Measurements from ENCODE around the gene MXRA8. TPM values are rescaled to one million over a fixed set of nuclear protein-coding genes. Genes with fewer than 3 reads are reported as not detected.
A peak's percentile ranks its signal among the peaks of the same experiment; 100 is the strongest.

MXRA8 gene
- total RNA-seq, 1 donor from 2014 or later = 0.75 TPM

DNA sequence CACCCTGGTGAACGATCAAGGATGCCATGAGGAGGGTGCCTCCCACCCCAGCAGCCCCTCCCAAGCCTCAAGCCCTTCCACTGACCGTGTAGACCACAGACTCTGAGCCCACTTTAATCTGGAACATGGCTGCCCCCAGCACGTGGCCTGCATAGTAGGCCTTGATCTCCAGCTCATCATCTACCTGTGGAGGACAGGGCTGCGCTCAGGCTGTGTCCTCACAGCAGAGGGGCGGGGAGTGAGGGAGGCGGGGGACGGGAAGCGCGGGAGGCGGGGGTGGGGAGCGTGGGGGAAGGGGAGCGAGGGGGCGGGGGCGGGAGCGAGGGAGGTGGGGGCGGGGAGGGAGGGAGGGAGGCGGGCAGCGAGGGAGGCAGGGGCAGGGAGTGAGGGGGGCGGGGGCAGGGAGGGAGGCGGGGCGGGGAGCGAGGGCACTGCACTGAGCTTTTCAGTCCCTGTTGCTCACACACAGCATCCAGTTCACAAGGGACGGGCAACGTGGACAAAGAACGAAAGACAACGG, 42.9 kb downstream of the MXRA8 start:
- Mint-ChIP-seq H3K36me3 (ENCODE audit: low read depth) (peaks cover 48% of the 10 kb centered on the region), H3K9me3 (no peaks in the 10 kb centered on the region), H3K4me1 (peaks cover 2% of the 10 kb centered on the region), H3K4me3 (no peak overlapping the region), H3K27me3 (no peaks in the 10 kb centered on the region), H3K27ac (no peak overlapping the region)
- no peak for DNase-seq
- intact Hi-C loops (cut with micrococcal nuclease) = no loop called here

- DNase-seq = no peak
- H3K4me3 Mint-ChIP-seq = no peak overlapping the region
- peaks cover 2% of the 10 kb centered on the region for H3K4me1 Mint-ChIP-seq
- no peaks in the 10 kb centered on the region for H3K9me3 Mint-ChIP-seq
- intact Hi-C loops (cut with micrococcal nuclease) = no loop called here
- H3K27ac Mint-ChIP-seq = no peak overlapping the region
- H3K36me3 Mint-ChIP-seq (ENCODE audit: low read depth) = peaks cover 45% of the 10 kb centered on the region
- no peaks in the 10 kb centered on the region for H3K27me3 Mint-ChIP-seq
Measured at GRCh38 chr1:1314678-1315335, 43.5 kb downstream of the MXRA8 start.

DNA sequence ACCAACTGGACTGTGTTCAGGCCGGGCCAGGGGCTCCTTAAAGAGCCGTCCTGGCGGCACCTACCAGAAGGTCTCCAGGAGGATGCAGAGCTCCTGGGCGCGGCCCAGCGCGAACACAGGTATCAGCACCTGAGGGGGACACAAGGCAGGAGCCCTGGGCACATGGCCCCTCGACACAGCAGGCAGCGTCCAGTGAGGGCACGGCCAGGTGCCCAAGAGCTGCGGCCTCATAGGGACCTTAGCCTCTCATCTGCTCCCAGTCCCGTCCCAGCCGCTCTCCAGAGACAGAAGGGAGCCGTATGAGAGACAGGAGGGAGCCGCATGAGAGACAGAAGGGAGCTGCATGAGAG, 44.1 kb downstream of the MXRA8 start:
- Mint-ChIP-seq H3K4me3 (no peak overlapping the region), H3K27ac (no peak overlapping the region), H3K27me3 (no peaks in the 10 kb centered on the region), H3K4me1 (peaks cover 2% of the 10 kb centered on the region), H3K36me3 (ENCODE audit: low read depth) (peaks cover 44% of the 10 kb centered on the region), H3K9me3 (no peaks in the 10 kb centered on the region)
- DNase-seq = no peak
- intact Hi-C loops (cut with micrococcal nuclease) = no loop called here

GRCh38 chr1:1313500-1314236, 44.7 kb downstream of the MXRA8 start:
- Mint-ChIP-seq H3K9me3 (no peaks in the 10 kb centered on the region), H3K27me3 (no peaks in the 10 kb centered on the region), H3K4me3 (no peak overlapping the region), H3K4me1 (peaks cover 2% of the 10 kb centered on the region), H3K36me3 (ENCODE audit: low read depth) (peaks cover 40% of the 10 kb centered on the region), H3K27ac (no peak overlapping the region)
- no peak for DNase-seq
- intact Hi-C loops (cut with micrococcal nuclease) = no loop called here

- intact Hi-C loops (cut with micrococcal nuclease) = no loop called here
- H3K27ac Mint-ChIP-seq = no peak overlapping the region
- H3K4me3 Mint-ChIP-seq = peak overlapping the region; percentile 21
- no peaks in the 10 kb centered on the region for H3K27me3 Mint-ChIP-seq
- no peaks in the 10 kb centered on the region for H3K9me3 Mint-ChIP-seq
- DNase-seq = no peak
- H3K4me1 Mint-ChIP-seq = peaks cover 2% of the 10 kb centered on the region
- H3K36me3 Mint-ChIP-seq (ENCODE audit: low read depth) = peaks cover 36% of the 10 kb centered on the region
Measured at GRCh38 chr1:1312450-1313314, 45.7 kb downstream of the MXRA8 start.

- H3K9me3 Mint-ChIP-seq = no peaks in the 10 kb centered on the region
- peaks cover 10% of the 10 kb centered on the region for H3K4me1 Mint-ChIP-seq
- H3K27ac Mint-ChIP-seq = no peak overlapping the region
- intact Hi-C loops (cut with micrococcal nuclease) = no loop called here
- no peak overlapping the region for H3K4me3 Mint-ChIP-seq
- no peaks in the 10 kb centered on the region for H3K27me3 Mint-ChIP-seq
- peaks cover 30% of the 10 kb centered on the region for H3K36me3 Mint-ChIP-seq (ENCODE audit: low read depth)
- DNase-seq = no peak
Measured at GRCh38 chr1:1311107-1312104, 46.9 kb downstream of the MXRA8 start.

GRCh38 chr1:1310476-1311053, 47.8 kb downstream of the MXRA8 start:
- H3K27ac Mint-ChIP-seq = no peak overlapping the region

DNA sequence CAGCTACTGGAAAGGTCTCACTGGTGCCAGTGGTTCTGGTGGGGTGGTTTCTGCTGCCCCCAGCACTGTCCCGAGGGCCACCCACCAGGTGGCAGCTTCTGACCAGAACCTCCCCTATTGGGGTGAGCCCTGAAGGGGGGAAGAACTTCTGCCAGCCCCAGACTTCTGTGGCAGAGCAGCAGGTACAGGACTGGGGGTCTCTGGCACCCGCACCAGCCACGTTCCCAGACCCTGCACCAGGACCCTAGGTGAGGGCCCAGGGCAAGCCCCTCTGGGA, 48.3 kb downstream of the MXRA8 start:
- intact Hi-C loops (cut with micrococcal nuclease) = no loop called here

More at GRCh38 chr1:1310476-1311053, 47.8 kb downstream of the MXRA8 start:
- DNase-seq = no peak
- Mint-ChIP-seq H3K4me3 (peak overlapping the region; percentile 43), H3K27me3 (no peaks in the 10 kb centered on the region), H3K36me3 (ENCODE audit: low read depth) (peaks cover 23% of the 10 kb centered on the region), H3K4me1 (peaks cover 17% of the 10 kb centered on the region), H3K9me3 (no peaks in the 10 kb centered on the region)
- intact Hi-C loops (cut with micrococcal nuclease) = no loop called here

GRCh38 chr1:1309251-1310108, 48.9 kb downstream of the MXRA8 start:
- intact Hi-C loops (cut with micrococcal nuclease) = loop anchor here (2.0 to 5.0 kb wide), 4 partner anchors 15 to 252 kb away; partner anchors contain the start of genes C1orf159, CPTP, INTS11 and TNFRSF18
- Mint-ChIP-seq H3K27ac (peak overlapping the region; percentile 41), H3K4me1 (peaks cover 18% of the 10 kb centered on the region), H3K9me3 (no peaks in the 10 kb centered on the region), H3K27me3 (no peaks in the 10 kb centered on the region), H3K4me3 (peak overlapping the region; percentile 85), H3K36me3 (ENCODE audit: low read depth) (peaks cover 16% of the 10 kb centered on the region)
- peak; percentile 71 for DNase-seq

More for the DNA sequence above, 48.3 kb downstream of the MXRA8 start:
- Mint-ChIP-seq H3K27ac (no peak overlapping the region), H3K27me3 (no peaks in the 10 kb centered on the region), H3K9me3 (no peaks in the 10 kb centered on the region), H3K36me3 (ENCODE audit: low read depth) (peaks cover 19% of the 10 kb centered on the region), H3K4me3 (peak overlapping the region; percentile 85), H3K4me1 (peaks cover 20% of the 10 kb centered on the region)
- no peak for DNase-seq

- no peak for DNase-seq
- intact Hi-C loops (cut with micrococcal nuclease) = loop anchor here (1.0 to 5.0 kb wide), 5 partner anchors 16 to 252 kb away; partner anchors contain the start of genes AURKAIP1, C1orf159, CPTP and INTS11
Measured at GRCh38 chr1:1308756-1309250, 49.6 kb downstream of the MXRA8 start.

DNA sequence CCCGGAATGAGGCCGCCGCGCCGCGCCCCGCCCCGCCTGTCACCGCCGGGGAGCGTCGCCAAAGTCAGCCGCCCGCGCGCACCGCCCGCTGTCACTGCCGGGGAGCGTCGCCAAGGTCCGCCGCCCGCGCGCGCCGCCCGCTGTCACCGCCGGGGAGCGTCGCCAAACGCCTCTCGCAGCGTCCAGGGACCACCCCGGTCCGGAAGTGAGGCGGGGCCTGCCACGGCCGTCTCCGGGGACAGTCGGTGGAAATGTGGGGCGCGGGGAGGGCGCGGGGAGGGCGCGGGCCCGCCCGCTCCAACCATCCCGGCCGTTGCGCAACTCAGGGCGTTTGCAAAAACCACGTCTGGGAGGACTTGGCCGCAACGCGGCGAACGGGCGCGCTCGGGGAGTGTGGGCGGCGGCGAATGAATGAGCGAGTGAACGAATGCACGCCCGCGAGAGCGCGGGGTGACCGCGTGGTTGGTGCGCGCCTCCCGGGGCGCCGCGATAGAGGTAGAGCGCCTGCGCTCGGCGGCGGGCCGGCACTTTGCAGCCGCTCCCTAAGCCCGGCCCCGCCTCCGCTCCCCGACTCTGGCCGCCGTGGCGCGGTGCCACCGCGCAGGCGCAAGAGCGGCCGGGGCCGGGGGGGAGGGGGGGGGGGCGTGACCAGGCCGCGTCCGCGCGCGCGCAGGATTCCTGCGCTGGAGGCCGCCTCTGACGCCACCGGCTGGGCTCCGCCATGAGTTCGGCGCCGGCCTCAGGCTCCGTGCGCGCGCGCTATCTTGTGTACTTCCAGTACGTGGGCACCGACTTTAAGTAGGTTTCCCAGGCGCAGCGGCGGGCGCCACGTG, 50.2 kb downstream of the MXRA8 start, which contains the start of the genes ACAP3 and PUSL1:
Gene ACAP3, minus strand, starts transcription at position 8 of the 833 bp plus-strand sequence. CDS start 115 bp downstream, outside the sequence.
Gene PUSL1, plus strand, starts transcription at position 675 of the 833 bp plus-strand sequence. Its CDS starts 47 bp downstream, at position 722.
- Mint-ChIP-seq H3K4me1 (peaks cover 18% of the 10 kb centered on the region), H3K27me3 (no peaks in the 10 kb centered on the region), H3K4me3 (peak within 1 kb of the TSS; percentile 88)

More at GRCh38 chr1:1308756-1309250, 49.6 kb downstream of the MXRA8 start:
- Mint-ChIP-seq H3K4me3 (peak overlapping the region; percentile 85), H3K9me3 (no peaks in the 10 kb centered on the region), H3K4me1 (peaks cover 18% of the 10 kb centered on the region), H3K27ac (peak overlapping the region; percentile 82), H3K27me3 (no peaks in the 10 kb centered on the region), H3K36me3 (ENCODE audit: low read depth) (peaks cover 15% of the 10 kb centered on the region)

More for the DNA sequence above, 50.2 kb downstream of the MXRA8 start, which contains the start of the genes ACAP3 and PUSL1:
- intact Hi-C loops (cut with micrococcal nuclease) = loop anchor here (1.0 to 5.0 kb wide), 5 partner anchors 17 to 251 kb away; partner anchors contain the start of genes AURKAIP1, C1orf159, CPTP and INTS11
- Mint-ChIP-seq H3K27ac (peak within 1 kb of the TSS; percentile 90), H3K36me3 (ENCODE audit: low read depth) (peaks cover 8% of the 10 kb centered on the region), H3K9me3 (no peaks in the 10 kb centered on the region)
- peak; percentile 96 for DNase-seq

Data from activated CD4-positive, alpha-beta T cell treated with anti-CD3 and anti-CD28 coated beads, Interleukin-2, amount 10 ng/mL, durations not matched to agents 24 days and 14 days (primary cell).